ENCODE results near the gene GALNT16. TPM values are rescaled to one million over a fixed set of nuclear protein-coding genes. Genes with fewer than 3 reads are reported as not detected.

GALNT16 gene
- total RNA-seq, 4 donors from 2014 or later, result 2.2 to 7.1 (median 6.9) TPM

DNA sequence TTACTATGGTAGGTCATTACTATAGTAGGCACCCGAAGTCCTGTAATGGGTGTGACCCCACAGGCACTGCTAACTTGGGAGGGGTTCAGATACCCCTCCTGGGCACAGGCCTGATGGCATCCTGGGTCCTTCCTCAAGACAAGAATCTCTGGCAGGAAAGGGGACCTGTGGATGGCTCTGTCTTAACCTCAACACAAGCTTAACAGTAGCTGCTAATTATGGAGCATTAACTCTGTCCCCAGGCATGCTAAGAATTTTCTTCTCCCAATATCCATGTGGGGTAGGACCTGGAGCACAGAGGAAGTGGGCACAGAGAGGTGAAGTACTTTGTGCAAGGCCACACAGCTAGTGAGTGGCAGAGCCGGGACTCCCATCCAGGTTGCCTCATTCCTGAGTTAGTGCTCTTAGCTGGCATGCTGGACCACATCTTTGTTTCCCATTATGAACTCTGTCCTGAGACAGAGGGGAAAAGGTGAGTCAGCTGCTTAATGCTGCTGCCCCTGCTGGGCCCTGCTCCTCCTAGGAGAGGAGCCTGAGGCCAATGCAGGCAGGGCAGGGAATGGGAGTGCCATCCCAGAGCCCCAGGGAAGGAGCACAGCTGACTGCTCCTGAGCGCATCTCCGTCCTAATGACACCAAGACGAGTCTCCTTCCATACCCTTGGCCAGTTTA, 32.1 kb downstream of the GALNT16 start:
- TF ChIP-seq, protein P1, sequence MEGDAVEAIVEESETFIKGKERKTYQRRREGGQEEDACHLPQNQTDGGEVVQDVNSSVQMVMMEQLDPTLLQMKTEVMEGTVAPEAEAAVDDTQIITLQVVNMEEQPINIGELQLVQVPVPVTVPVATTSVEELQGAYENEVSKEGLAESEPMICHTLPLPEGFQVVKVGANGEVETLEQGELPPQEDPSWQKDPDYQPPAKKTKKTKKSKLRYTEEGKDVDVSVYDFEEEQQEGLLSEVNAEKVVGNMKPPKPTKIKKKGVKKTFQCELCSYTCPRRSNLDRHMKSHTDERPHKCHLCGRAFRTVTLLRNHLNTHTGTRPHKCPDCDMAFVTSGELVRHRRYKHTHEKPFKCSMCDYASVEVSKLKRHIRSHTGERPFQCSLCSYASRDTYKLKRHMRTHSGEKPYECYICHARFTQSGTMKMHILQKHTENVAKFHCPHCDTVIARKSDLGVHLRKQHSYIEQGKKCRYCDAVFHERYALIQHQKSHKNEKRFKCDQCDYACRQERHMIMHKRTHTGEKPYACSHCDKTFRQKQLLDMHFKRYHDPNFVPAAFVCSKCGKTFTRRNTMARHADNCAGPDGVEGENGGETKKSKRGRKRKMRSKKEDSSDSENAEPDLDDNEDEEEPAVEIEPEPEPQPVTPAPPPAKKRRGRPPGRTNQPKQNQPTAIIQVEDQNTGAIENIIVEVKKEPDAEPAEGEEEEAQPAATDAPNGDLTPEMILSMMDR (IDR thresholded peaks at IDR 0.05), result no peak
- no peak overlapping the region for H3K27ac ChIP-seq
- H3K36me3 ChIP-seq, result no peaks in the 10 kb centered on the region
- no peak overlapping the region for H3K4me3 ChIP-seq (replicated peaks in 1 of 3)
- DNase-seq, result no peak
- intact Hi-C loops (cut with DNase I), result no loop called here
- WGBS, 2 donors, result 90 to 92% methylated on average over 5 of the region's 5 CpGs
- peaks cover 14% of the 10 kb centered on the region in 2 donors for H3K4me1 ChIP-seq
- no peaks in the 10 kb centered on the region for H3K9me3 ChIP-seq
- no peaks in the 10 kb centered on the region for H3K27me3 ChIP-seq

- no peaks in the 10 kb centered on the region for H3K27me3 ChIP-seq
- no peaks in the 10 kb centered on the region for H3K9me3 ChIP-seq
- no peak for DNase-seq
- intact Hi-C loops (cut with DNase I), result no loop called here
- H3K4me3 ChIP-seq (replicated peaks in 1 of 3), result no peak overlapping the region
- TF ChIP-seq, protein P1 (IDR thresholded peaks at IDR 0.05), result no peak
- no peak for TF ChIP-seq POLR2A (IDR thresholded peaks at IDR 0.05)
- WGBS, 2 donors, result 69 to 81% methylated on average over 10 of the region's 10 CpGs
- H3K36me3 ChIP-seq, result no peaks in the 10 kb centered on the region
- no peaks in the 10 kb centered on the region for H3K4me1 ChIP-seq
- H3K27ac ChIP-seq, result no peak overlapping the region
These were observed 38.4 kb downstream of the GALNT16 start for GRCh38 chr14:69298131-69299071.

DNA sequence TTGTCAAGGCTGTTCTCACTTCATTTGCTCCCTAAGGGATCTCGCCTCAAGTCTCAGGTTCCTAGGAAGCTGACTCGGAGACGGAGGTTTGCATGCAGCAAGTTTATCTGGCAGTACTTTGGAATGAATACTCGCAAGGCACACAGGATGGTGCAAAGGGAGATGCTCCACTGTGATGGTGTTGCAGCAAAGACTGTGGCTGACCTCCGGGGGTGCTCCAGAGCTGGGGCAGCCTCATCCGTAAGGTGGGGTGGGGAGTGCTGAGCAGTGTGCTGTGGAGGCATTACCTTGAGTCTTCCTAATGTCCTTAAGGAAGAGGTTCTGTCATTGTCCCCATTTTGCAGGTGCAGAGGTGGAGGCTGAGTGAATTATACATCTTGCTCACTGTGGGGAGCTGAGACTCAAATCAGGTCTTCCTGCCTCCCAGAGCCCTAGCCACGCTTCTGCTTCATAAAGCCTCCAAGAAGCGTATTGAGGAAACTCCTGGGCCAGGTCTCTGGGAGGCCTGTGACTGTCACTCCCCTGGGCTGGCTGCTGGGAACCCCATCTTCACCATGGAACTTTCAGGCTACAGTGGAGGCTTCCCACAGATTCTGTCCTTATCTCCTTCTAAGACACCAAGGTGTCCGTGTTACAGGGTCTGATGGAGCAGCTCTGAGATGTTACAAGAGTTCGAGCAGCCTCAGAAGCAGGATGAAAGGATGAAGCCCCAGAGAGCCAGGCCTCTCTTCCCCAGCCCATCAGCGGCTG, 39.5 kb downstream of the GALNT16 start:
- no peak for TF ChIP-seq POLR2A (IDR thresholded peaks at IDR 0.05)
- TF ChIP-seq, protein P1 (IDR thresholded peaks at IDR 0.05), result no peak
- Histone ChIP-seq H3K36me3 (no peaks in the 10 kb centered on the region), H3K4me3 (replicated peaks in 1 of 3) (no peak overlapping the region), H3K4me1 (no peaks in the 10 kb centered on the region), H3K27ac (no peak overlapping the region), H3K9me3 (no peaks in the 10 kb centered on the region), H3K27me3 (no peaks in the 10 kb centered on the region)
- intact Hi-C loops (cut with DNase I), result no loop called here
- DNase-seq, result no peak
- 88 to 93% methylated on average over 11 of the region's 11 CpGs for WGBS, 2 donors

GRCh38 chr14:69300601-69301221, 40.8 kb downstream of the GALNT16 start:
- H3K27me3 ChIP-seq, result no peaks in the 10 kb centered on the region
- no peaks in the 10 kb centered on the region for H3K4me1 ChIP-seq
- no peak overlapping the region for H3K4me3 ChIP-seq (replicated peaks in 1 of 3)
- WGBS, 2 donors, result 70 to 82% methylated on average over 4 of the region's 4 CpGs
- H3K9me3 ChIP-seq, result no peaks in the 10 kb centered on the region
- no peak for DNase-seq
- no peak overlapping the region for H3K27ac ChIP-seq
- TF ChIP-seq POLR2A (IDR thresholded peaks at IDR 0.05), result no peak
- TF ChIP-seq, protein P1 (IDR thresholded peaks at IDR 0.05), result no peak
- intact Hi-C loops (cut with DNase I), result no loop called here
- no peaks in the 10 kb centered on the region for H3K36me3 ChIP-seq
